Activated CD8-positive, alpha-beta memory T cell treated with anti-CD3 and anti-CD28 coated beads for 4 hours (primary cell): ENCODE results near the gene PTPN22.

ENCODE experiments used
- DNase-seq, 2 donors: peaks; one replicate each; pipeline ENCODE4 v3.0.0-alpha.2; 2020; ENCODE audit warnings: low read depth in 2 of 2

Gene PTPN22

DNA sequence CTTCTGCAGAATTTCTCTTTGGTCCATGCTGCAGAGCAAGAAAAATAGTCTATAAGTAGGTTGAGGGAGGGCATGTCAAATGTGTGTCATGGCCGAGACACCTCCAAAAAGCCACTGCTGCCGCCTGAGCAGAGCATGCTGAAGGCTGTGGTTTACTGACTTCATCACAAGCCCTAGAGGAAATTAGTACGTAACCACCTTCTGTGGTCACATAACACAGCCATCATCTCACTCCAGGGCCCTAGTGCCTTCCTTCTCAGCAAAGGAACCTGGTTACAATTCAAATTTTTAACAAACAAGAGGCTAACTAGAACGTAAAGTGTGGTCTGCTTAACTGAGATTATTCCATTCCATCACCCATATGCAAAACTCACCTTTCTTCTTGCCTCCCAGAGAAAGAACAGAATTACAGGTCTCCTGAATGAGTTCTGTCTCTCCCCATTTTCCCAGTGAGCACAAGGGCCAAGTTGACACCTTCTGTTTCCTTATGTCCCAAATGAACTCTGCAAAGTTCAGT lies at the start of gene PTPN22:
Gene PTPN22 (minus strand): TSS at position 116 of the 517 bp plus-strand sequence.
- DNase-seq: peak; percentile 57 to 80

DNA sequence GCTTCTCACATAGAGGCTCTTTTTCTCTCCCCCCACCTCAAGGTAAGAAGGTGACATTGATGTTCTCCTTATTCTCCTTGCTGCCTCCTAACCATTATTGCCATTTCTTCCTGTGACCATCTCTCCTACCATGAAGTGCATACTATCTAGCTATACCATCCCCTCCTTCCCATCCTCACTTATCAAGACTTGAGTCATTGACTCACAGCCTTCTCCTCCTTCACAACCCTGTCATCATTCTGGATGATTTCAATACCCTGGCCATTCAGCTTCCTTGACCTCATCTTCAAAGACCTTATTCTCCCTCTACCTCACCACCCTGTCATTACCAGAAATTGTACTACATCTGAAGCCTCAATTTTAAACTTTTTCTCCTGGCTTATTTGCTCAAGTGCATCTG lies 46.7 kb upstream of the PTPN22 start:
- no peak for DNase-seq

DNA sequence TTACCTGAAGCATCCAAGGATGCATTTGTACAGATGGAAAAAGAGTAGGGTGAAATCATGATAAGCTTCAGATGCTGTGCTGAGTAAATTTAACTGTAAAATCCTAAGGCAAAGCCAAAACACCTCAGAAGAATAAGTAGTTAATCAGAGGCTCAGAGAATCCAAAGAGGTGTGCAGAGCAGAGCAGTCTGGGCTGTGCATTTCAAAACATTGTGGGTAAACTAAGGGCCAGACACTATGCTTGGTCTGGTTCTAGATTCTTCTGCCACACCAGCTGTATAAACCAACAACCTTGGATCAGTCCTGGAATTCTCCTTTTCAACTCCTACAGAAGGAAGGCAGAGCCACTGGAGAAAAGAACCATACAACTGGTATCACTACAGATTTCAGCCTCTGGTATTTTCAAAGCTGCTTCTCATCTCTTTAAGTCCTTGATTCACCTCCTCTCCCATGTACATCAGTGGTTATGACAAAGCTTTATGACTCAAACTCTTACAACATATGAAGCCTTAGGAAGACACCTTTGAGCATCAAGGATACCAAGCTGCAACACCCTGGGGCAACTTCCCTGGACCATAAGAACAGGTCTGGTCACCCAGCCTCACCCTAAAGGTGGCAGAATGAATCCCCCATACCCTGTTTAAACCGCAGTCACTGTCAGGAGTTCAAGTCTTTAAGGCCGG lies 46.0 kb upstream of the PTPN22 start:
- DNase-seq: no peak

DNA sequence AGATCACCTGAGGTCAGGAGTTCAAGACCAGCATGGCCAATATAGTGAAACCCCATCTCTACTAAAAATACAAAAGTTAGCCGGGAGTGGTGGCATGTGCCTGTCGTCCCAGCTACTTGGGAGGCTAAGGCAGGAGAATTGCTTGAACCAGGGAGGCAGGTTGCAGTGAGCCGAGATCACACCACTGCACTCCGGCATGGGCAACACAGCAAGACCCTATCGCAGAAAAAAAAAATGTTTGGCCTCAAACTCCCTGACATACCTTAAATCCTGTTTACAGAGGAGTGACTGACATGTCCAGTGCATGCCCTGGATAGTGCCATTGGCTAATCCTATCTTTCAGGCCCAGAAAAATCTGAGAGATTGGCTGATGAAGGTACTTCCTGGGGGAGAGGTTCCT lies 45.5 kb upstream of the PTPN22 start:
- no peak for DNase-seq

DNA sequence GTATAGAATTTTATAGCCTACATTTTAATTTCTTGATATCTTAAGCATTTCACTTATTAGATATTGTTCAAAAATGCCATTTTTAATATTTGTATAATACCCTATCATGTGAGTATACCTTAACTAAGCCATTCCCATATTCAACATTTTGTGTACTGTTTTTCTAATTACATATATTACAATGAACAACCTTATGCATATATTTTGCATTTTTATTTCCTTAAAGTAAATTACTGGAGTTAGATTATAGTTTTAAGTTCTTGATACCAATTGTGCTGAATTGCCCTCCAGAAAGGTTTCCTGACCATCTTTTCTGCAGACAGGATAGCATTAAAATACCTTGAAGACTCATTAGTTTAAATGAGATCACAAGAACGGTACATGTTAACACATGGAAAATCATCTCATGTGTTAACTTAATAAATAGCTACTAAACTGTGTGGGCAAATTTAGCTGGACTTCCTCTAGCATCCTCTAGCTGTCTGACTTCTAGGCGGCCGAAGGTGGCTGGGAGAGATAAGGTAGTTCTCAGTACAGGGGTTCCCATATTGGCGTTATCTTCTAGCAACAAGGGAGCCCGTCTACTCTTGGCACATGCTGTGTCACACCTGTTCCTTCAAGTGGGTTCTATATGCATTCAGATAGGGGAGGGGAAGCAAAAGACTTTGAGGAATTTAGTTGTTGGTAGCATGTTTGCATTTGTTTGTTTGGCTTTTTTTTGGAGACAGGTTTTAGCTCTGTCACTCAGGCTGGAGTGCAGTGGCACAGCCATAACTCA lies 42.6 kb upstream of the PTPN22 start:
- DNase-seq: no peak

DNA sequence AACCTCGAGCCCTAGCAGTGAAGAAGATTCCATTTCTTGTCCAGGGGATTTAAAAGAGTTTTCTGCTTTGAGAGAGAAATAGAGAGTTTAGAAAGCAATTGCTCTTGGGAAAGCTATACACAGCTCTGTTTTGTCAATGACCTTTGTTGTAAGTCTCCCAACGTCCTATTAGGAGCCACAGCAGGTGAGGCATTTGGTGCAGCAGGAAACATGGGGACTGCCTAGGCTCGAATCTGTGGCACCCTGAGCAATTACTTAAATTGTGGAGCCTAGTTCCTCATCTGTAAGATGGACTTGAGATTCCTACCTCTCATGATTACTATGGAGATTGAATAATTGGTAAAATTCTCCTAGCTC lies 41.8 kb upstream of the PTPN22 start:
- no peak for DNase-seq

DNA sequence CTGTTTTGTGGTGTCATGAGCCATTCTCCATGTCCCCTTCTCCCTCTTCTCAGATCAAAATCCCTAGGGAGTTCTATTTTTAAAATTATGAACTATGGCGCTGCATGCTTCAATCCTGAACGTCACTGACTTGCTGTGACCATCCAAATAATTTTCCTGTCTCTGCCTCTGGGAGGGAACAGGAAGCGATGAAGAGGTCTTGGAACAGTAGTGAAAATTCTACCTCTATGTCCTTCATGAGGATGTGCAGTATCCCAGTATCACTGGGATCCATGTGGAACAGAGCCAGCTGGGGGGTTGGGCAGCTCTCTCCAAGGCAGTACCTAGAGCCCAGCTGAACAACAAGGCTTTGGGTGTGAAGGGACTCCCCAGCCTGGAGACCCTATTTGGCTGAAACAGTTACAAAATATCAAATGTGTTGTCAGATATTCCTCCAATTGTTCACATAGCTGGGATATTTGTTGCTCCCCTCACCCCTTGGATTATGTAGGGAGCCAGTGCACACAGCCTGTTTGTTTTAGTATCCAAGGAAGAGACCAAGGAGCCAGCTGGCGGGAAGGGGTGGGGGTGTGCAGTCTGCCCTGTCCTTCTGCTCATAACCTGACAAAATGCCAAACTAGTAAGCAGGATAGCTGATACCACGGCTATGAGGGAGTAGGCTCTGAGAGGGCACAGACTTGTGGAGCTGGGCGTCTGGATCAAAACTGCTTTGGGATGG lies 41.2 kb upstream of the PTPN22 start:
- no peak for DNase-seq

DNA sequence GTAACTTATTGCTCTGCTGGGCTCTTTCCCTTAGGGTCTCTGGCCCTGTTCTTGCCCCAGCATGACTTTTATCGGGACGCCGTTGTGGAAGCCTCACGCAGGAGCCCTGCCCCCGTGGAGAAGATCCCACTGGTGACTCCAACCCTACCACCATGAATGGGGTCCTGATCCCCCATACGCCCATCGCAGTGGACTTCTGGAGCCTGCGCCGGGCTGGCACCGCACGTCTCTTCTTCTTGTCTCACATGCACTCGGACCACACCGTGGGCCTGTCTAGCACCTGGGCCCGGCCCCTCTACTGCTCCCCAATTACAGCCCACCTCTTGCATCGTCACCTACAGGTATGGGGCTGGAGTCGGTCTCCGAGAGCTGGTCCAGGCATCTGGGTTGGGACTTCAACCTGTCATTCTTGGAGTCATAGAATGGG lies 33.9 kb upstream of the PTPN22 start:
- peak in 1 of 2 donors; percentile 4 for DNase-seq

DNA sequence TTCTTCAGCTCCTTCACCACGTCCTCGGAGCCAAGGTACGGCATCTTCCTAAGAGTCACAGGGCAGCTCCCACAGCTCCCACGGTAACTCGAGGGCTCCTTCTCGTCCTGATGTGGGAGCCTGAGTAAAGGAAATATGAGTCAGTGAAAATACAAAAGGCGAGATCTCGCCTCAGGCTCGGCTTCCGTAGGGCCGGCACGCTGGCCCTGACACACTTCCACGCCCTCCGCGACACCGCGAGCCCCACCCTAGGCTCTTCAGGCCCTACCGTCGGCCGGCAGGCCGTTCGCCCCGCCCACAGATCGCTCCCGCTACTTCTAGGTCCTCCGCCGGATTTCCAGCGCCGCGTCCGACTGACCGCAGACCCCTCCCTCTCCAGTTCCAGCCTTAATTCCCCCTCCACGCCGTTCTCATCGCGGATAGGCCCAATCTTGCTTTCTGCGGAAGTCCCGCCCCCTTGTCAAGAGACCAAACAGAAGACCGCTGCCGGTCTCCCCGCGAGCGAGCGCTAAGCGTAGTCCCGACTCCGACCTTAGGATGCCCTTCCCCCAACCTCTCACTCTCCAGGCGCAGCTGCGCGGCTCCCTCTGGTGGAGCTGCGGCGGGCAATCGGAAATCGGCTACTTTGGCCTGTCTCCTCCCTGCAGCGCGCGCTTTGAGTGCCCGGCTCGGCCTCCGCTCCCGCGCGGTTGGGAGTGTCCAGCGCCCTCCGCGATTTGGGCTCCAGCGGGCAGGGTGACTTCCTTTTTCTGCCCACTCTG lies 33.3 kb upstream of the PTPN22 start, which contains the start of the genes AP4B1 and DCLRE1B:
Gene AP4B1 (minus strand): TSS at position 126 of the 761 bp plus-strand sequence. CDS start 82 bp downstream, at position 44.
Gene DCLRE1B (plus strand): TSS at position 653 of the 761 bp plus-strand sequence. CDS start 261 bp downstream, outside the sequence.
- DNase-seq: peak; percentile 88 to 96

DNA sequence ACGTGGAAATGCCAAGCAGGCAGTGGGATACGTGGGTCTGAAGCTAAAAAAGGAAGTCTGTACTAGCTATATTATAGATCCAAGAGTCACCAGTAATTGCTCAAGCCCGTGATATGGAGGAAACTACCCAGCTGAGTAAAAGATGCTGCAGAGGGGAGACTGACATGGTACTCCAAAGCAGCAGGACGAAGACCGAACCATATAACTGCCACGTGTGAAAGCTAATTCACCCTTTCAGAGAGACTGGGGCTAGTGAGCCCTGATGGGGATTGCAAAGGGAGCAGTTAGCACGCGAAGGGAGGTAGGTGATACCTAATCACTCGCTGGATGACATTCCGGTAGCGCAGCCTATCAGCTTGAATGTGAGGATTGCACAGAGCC lies 32.8 kb upstream of the PTPN22 start:
- no peak for DNase-seq

DNA sequence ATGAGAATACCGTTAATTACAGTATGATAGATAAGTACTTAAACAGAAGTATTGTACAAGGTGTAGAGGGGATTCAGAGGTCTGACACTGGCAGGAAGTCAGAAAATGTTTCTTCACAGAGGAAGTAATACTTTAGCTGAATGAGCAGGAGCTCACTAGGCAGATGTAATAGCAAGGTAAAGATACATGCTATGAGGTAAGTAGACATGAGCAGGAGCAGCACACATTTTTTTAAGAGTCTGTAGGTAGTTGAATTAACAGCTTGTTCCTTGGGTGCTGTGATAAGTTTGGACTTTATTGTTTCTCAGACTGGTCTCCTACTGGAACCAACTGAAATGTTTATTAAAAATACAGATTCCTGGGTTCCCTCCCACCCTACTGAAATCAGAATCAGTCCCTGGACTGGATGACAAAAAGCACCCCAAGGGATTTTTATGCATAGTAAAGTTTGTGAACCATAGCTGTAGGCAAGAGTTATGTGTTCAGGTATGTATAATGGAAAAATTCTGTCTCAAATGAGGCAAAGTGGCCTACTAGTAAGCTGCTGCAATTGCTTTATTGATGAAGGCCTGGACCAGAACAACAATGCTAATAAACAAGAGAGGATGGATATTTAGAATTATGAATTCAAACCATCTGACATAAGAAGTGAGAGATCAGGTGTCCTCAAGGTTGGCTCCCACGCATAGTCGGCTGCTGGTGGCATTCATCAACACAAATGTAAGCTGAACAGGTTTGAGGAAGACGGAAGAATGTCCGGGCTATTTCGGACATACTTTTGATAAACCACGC lies 32.2 kb upstream of the PTPN22 start:
- no peak for DNase-seq

DNA sequence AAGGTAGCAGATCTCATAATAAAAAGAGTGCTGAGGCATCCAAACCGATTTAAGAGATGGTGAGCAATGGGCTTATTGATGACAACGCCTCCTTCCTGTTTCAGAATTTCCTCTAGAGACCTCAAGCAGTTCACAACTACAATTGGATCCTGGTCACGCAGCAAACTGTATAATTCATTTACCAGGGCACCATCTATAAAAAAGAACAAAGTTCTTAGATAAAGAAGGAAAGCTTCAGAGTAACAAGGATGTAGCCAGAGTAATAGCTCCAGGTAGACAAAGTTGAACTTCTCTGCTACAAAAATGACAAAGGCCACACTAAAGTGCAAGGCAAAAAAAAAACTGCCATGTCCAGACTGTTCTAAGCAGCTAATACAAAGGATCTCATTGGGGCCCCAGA lies 29.7 kb upstream of the PTPN22 start:
- no peak for DNase-seq

DNA sequence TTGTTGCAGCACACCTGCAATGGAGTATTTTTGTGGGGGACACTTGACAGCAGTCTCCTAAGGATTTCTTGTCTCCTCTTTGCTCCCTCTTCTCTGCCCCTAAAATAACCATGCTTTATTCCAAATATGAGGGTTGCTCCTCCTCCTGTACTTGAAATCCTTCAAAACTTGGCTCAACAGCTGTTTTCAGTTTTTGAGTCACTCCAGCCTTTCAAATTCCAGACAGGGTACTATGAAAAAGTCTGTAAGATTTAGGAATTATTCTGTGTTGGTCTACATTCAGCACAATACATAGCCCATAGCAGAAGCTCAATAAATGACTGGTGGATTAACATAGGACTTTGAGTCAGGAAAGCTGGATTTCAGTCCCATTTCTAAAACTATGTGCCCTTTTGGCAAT lies 27.6 kb upstream of the PTPN22 start:
- no peak for DNase-seq

DNA sequence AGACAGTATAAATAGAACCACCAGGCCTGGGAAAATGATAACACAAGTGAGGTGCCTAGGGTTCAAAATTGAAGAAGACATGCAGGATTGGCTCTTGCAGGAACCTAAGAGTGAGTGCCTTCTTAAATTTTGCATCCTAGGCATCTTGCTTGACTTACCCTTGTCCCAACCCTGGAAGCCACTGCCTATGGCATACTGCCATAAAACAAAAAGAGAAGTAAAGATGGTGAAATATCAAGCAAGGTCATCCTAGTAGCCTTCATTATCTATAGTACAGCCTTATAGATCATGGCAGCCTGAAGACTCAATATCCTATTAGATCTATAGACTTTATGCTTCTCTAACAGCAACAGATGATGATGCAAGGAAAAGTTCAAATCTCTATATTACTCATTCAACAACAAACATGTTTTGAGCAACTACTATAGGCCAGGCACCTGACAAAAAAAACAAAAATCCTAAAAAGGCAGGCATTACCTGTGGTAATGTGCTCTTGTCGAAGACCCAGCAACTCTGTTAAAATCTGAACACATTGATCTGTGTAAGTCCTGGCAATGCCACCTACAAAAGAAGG lies 26.8 kb upstream of the PTPN22 start:
- no peak for DNase-seq

DNA sequence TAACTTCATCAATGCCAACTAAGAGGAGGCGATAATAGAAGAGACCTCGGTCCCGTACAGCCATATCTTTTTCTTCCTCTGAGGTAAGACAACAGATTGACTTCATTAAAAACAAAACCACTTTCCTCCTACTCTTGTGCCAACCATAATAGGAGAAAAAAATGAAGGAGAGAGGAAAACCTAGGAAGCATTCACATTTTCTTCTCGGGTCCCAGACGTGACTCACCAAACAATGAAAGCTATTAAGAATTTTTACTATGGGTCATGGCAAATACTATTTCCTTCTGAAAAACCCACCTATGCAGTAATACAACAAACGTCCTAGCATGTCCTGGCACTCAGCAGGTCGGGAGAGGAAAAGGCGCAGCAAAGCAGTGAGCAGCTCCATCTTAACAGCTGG lies 24.4 kb upstream of the PTPN22 start:
- DNase-seq: no peak

DNA sequence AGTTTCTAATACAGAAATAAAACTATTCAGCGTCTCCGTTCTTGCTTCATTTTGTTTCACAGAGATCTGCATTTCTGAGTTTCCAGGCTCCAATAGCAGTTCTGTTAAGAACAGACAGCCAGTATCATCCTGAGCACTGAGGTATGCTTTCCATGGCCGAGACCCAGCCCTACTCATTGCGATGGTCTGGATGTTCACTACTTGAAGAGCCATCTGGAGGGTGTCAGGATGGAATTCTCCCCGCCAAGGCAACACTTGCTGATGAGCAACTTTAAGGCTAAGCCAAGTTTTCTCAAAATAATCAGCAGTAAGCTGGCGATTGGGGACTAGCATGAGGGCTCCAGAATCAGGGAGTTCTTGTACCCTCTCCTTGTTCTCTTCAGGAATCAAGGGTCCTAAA lies 23.6 kb upstream of the PTPN22 start:
- DNase-seq: no peak

DNA sequence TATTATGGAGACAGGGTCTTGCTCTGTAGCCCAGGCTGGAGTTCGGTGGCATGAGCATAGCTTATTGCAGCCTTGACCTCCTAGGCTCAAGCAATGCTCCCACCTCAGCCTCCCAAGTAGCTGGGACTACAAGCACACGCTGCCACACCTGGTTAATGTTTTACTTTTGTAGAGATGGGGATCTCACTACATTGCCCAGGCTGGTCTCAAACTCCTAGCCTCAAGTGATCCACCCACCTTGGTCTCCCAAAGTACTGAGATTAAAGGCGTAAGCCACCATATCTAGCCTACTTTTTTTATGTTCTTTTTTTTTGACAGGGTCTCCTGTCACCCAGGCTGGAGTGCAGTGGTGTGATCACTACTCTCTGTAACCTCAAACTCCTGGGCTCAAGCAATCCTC lies 21.8 kb upstream of the PTPN22 start:
- no peak for DNase-seq

DNA sequence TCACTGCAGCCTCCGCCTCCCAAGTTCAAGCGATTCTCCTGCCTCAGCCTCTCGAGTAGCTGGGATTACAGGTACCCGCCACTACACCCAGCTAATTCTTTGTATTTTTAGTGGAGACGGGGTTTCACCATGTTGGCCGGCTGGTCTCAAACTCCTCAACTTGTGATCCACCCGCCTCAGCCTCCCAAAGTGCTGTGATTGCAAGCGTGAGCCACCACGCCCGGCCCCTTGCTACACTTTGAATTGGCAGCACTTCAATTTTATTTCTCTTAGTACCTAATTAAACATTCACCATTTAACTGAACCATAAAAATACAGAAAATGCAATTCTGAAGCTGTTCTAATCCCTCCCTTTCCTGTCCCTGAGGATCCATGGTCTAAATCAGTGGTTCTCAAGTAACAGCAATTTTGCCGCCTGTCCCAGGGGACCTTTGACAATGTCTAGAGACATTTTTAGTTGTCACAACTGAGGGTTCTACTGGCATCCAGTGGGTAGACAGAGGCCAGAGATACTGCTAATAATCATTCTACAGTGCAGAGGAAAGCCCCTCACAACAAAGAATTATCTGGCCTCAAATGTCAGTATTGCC lies 20.2 kb upstream of the PTPN22 start:
- no peak for DNase-seq

DNA sequence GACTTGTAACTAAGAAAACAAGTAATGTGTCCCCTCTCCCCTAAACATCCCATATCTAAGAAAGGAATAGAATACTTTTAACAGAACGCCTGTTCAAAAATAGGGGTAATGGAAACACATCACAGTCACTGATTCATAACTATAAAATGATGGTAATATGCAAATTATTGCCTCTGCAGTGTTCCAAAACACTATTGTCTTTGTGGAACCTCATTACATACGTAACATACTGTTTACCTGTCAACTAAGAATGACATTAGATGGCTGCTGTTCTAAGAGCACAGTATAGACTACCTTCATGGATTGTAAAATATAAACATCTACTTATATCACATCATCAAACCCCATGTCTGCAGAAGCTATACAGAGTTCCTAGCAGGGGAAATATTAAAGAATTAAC lies 19.3 kb upstream of the PTPN22 start:
- DNase-seq: no peak
